Lung (tissue), 12 donors: ENCODE results near the gene RBPJL. TPM values are rescaled to one million over a fixed set of nuclear protein-coding genes. Genes with fewer than 3 reads are reported as not detected.

Source experiments
- ATAC-seq: fragments of 200-7000 bp; cut with Tn5 transposase; one replicate; pipeline ENCODE4 v1.9.1; 2020; ENCODE audit warnings: moderate number of reproducible peaks; ENCODE audit not compliant: insufficient read depth, low FRiP score
- DNase-seq, 3 donors: peaks; one replicate each; pipeline ENCODE4 v3.0.0-alpha.2; 2013 to 2017
- H3K27ac ChIP-seq, 2 donors: one replicate each; pipeline ENCODE4 v1.5.1; 2013; ENCODE audit warnings: mild to moderate bottlenecking in 2 of 2, moderate library complexity in 2 of 2, control low read depth in 1 of 2, inconsistent platforms in 1 of 2, low read depth in 1 of 2, low read length in 1 of 2
- H3K27me3 ChIP-seq, 3 donors: one replicate each; pipeline ENCODE4 v1.5.1; 2013; ENCODE audit warnings: low read length in 2 of 3; ENCODE audit not compliant: control insufficient read depth in 3 of 3, insufficient read depth in 3 of 3
- H3K36me3 ChIP-seq, 4 donors: one replicate each; pipeline ENCODE4 v1.5.1; 2013; ENCODE audit warnings: low read length in 4 of 4, mild to moderate bottlenecking in 1 of 4, moderate library complexity in 1 of 4; ENCODE audit not compliant: control insufficient read depth in 4 of 4, insufficient read depth in 4 of 4
- H3K4me1 ChIP-seq, 5 donors: one replicate each; pipeline ENCODE4 v1.5.1; 2013; ENCODE audit warnings: low read length in 5 of 5, mild to moderate bottlenecking in 2 of 5, moderate library complexity in 1 of 5; ENCODE audit not compliant: control insufficient read depth in 5 of 5, insufficient read depth in 5 of 5
- H3K4me3 ChIP-seq: one replicate; pipeline ENCODE4 v1.5.1; 2013; ENCODE audit warnings: mild to moderate bottlenecking, control low read depth, moderate library complexity
- H3K9ac ChIP-seq, 2 donors: one replicate each; pipeline ENCODE4 v1.5.1; 2013; ENCODE audit warnings: low read length in 2 of 2, control low read depth in 1 of 2; ENCODE audit not compliant: insufficient read depth in 1 of 2
- H3K9me3 ChIP-seq, 4 donors: one replicate each; pipeline ENCODE4 v1.5.1; 2013; ENCODE audit warnings: low read length in 3 of 4, mild to moderate bottlenecking in 1 of 4, moderate library complexity in 1 of 4; ENCODE audit not compliant: control insufficient read depth in 4 of 4, insufficient read depth in 3 of 4
- WGBS, 2 donors: extraction: QIAGEN DNeasy Blood & Tissue Kit; methylation state at CpG; one replicate each; pipeline ENCODE4 v1.1.7; 2013; 5-methylcytosine and 5-hydroxymethylcytosine counted together
- polyA plus RNA-seq, 2 donors: library from polyadenylated mRNA; stranded (reverse); fragments of 200-250 nt; gene quantifications; one replicate each; pipeline ENCODE4 v1.2.1, GENCODE V29; 2013
- total RNA-seq, 2 donors: library from RNA; depleted of rRNA in 1 of 2; stranded (reverse); fragments of >200 nt in 1 of 2; gene quantifications; one replicate each; pipeline ENCODE4 v1.2.1, GENCODE V29; 2014 to 2021
- TF ChIP-seq, protein P1 (sequence below): IDR thresholded peaks from 2 replicates; pipeline ENCODE4 v1.5.1; 2012; ENCODE audit warnings: mild to moderate bottlenecking; ENCODE audit errors: control extremely low read depth, extremely low read depth
- donor health status: control.
- donor health status: control.
- donor health status: Bipolar disorder and iron deficiency.
- donor health status: healthy.
- donor health status: DM: yes; HTN: yes; CAD: no.

The RBPJL gene
- total and polyA plus RNA-seq, 4 donors, result 0.12 TPM; not detected in 3

DNA sequence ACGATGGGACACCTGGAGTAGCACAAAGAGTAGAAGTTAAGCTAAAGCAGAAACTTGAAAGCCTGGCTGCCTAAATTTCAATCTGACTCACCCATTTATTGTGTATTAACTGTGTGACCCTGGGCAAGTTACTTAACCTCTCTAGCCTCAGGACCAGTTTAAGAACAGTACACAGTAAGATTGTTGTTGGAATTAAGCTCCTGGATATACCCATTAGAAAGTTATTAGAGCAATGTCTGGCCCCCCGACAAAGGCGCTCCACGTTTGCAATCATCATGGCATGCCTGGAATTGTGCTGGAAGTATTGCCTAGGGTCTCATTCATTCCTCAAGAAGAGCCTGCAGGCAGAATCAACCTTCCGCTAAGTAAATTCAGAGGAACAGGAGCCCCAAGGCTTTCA, 40.2 kb downstream of the RBPJL start:
- peaks cover 0 to 33% (median 10%) of the 10 kb centered on the region in 5 donors for H3K4me1 ChIP-seq
- peak overlapping the region in 1 of 2 donors; percentile 70 for H3K9ac ChIP-seq
- no peaks in the 10 kb centered on the region for H3K9me3 ChIP-seq
- TF ChIP-seq, protein P1, sequence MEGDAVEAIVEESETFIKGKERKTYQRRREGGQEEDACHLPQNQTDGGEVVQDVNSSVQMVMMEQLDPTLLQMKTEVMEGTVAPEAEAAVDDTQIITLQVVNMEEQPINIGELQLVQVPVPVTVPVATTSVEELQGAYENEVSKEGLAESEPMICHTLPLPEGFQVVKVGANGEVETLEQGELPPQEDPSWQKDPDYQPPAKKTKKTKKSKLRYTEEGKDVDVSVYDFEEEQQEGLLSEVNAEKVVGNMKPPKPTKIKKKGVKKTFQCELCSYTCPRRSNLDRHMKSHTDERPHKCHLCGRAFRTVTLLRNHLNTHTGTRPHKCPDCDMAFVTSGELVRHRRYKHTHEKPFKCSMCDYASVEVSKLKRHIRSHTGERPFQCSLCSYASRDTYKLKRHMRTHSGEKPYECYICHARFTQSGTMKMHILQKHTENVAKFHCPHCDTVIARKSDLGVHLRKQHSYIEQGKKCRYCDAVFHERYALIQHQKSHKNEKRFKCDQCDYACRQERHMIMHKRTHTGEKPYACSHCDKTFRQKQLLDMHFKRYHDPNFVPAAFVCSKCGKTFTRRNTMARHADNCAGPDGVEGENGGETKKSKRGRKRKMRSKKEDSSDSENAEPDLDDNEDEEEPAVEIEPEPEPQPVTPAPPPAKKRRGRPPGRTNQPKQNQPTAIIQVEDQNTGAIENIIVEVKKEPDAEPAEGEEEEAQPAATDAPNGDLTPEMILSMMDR, result no peak
- peak overlapping the region; percentile 89 to 96 for H3K27ac ChIP-seq
- H3K4me3 ChIP-seq, result peak overlapping the region; percentile 86
- no peaks in the 10 kb centered on the region for H3K36me3 ChIP-seq
- 64 to 84% methylated on average over 5 of the region's 5 CpGs for WGBS, 2 donors
- ATAC-seq (no peak), DNase-seq (no peak)
- H3K27me3 ChIP-seq, result no peaks in the 10 kb centered on the region

DNA sequence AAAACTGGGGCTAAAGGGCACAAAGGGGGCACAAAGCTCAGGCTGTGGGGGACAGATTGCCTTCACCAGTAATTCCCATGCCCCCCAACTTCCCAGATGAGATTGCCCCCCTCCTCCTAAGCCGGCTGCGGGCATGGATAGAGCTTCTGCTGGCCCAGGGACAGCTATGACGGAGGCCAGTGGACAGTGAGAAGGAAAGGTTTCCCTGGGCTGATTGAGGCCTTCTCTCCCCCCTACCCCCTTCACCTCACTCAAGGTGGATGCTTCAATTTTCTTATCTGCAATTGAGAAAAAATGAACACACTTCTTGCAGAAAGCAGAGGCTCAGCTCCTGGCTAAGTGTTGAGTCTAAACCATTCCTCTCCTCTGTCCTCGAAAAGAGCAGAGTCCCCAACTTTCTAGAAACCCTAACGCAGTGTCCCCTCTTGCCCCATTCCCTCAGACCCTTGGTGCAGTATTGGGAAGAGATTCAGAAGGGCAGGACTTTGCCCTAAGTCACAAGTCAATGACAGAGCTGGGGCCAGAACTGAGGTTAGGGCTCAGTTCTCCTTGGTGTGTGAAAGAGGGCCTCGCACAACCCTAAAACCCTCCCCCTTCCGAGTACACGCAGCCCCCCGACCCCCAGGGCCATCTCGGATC, 40.8 kb downstream of the RBPJL start:
- Histone ChIP-seq H3K9ac (peak overlapping the region; percentile 70), H3K9me3 (no peaks in the 10 kb centered on the region), H3K4me3 (peak overlapping the region; percentile 86), H3K36me3 (no peaks in the 10 kb centered on the region), H3K4me1 (peaks cover 0 to 28% (median 8%) of the 10 kb centered on the region in 5 donors), H3K27ac (peak overlapping the region; percentile 89 to 96), H3K27me3 (no peaks in the 10 kb centered on the region)
- TF ChIP-seq, protein P1, result no peak
- WGBS, 2 donors, result 28% methylated on average over 10 of the region's 10 CpGs
- ATAC-seq (no peak), DNase-seq (no peak)

DNA sequence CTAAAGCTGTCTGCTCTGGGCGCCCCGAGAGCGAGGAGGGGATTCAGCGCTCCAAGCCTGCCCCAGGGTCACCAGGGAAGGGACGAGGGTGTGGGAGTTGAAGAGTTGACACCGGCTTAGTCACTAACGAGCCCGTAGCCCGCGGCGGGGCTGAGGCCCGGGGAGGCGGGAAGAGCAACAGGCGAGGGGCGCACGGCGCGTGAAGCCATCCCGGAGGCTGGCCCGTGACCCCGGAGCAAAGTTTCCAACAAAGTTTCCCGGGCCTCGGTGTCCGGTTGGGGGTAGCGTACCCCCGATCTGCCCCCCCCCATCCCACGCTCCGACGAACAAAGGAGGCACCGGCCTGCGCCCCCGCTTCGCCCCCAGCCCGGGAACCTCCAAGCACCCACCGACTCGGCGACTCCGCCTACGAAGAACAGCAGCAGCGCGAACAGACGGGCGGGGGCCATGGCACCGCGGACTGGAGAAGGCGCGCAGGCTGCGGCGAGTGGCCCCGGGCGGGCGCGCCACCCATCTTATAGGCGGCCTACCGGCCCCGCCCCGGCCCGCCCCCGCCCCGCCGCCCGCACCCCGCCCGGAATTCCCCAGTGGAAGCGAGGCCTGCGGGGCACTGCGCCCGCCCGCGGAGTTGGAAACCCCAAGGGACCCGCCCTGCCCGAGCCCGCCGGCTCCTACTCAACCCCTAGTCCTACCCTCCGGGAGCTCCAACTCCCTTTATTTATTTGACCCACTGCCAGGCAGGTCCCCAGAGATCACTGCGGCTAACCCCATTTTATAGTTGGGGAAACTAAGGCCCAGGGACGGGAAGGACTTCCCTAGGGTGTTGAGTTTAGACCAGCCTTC, 41.5 kb downstream of the RBPJL start, which contains the start of gene SDC4:
SDC4 (minus strand) TSS at position 489 of the 843 bp plus-strand sequence; CDS start at position 449, 40 bp downstream.
- WGBS, 2 donors, result 2% methylated on average over 54 to 77 of the region's 77 CpGs
- H3K9me3 ChIP-seq, result no peaks in the 10 kb centered on the region
- peak; percentile 50 to 72 (median 69) for DNase-seq
- no peaks in the 10 kb centered on the region for H3K36me3 ChIP-seq
- peak within 1 kb of the TSS; percentile 89 to 96 for H3K27ac ChIP-seq
- peak; percentile 77 for ATAC-seq
- H3K4me3 ChIP-seq, result peak within 1 kb of the TSS; percentile 86
- TF ChIP-seq, protein P1, result no peak
- H3K9ac ChIP-seq, result peak within 1 kb of the TSS; percentile 70
- H3K27me3 ChIP-seq, result no peaks in the 10 kb centered on the region
- peaks cover 0 to 22% (median 8%) of the 10 kb centered on the region in 5 donors for H3K4me1 ChIP-seq
